ENCODE data around the gene SFRP2.

SFRP2 gene

GRCh38 chr4:153788413-153789276 lies at the start of gene SFRP2:
Gene SFRP2, minus strand, starts transcription at chr4:153789083. Its CDS starts 248 bp downstream, at chr4:153788835.
- DNase-seq = no peak

GRCh38 chr4:153838564-153838963 lies 49.7 kb upstream of the SFRP2 start:
- no peak for DNase-seq

- DNase-seq = no peak
Measured at GRCh38 chr4:153834901-153835300, 46.0 kb upstream of the SFRP2 start.

- DNase-seq = no peak
Measured at GRCh38 chr4:153832720-153833287, 43.9 kb upstream of the SFRP2 start.

- DNase-seq = no peak
Measured at GRCh38 chr4:153832054-153832453, 43.2 kb upstream of the SFRP2 start.

GRCh38 chr4:153831245-153831644 lies 42.4 kb upstream of the SFRP2 start:
- no peak for DNase-seq

GRCh38 chr4:153825691-153826090 lies 36.8 kb upstream of the SFRP2 start:
- no peak for DNase-seq

- no peak for DNase-seq
Measured at GRCh38 chr4:153825126-153825525, 36.2 kb upstream of the SFRP2 start.

- no peak for DNase-seq
Measured at GRCh38 chr4:153824501-153824900, 35.6 kb upstream of the SFRP2 start.

- no peak for DNase-seq
Measured at GRCh38 chr4:153823483-153823882, 34.6 kb upstream of the SFRP2 start.

- DNase-seq = no peak
Measured at GRCh38 chr4:153822316-153822715, 33.4 kb upstream of the SFRP2 start.

GRCh38 chr4:153817466-153817865 lies 28.6 kb upstream of the SFRP2 start:
- DNase-seq = no peak

GRCh38 chr4:153816542-153816941 lies 27.7 kb upstream of the SFRP2 start:
- no peak for DNase-seq

GRCh38 chr4:153814789-153815188 lies 25.9 kb upstream of the SFRP2 start:
- DNase-seq = no peak

- no peak for DNase-seq
Measured at GRCh38 chr4:153809916-153810810, 21.3 kb upstream of the SFRP2 start.

- DNase-seq = no peak
Measured at GRCh38 chr4:153809307-153809706, 20.4 kb upstream of the SFRP2 start.

- no peak for DNase-seq
Measured at GRCh38 chr4:153808175-153808574, 19.3 kb upstream of the SFRP2 start.

GRCh38 chr4:153806073-153806472 lies 17.2 kb upstream of the SFRP2 start:
- no peak for DNase-seq

- DNase-seq = no peak
Measured at GRCh38 chr4:153804722-153805121, 15.8 kb upstream of the SFRP2 start.

GRCh38 chr4:153799694-153800074 lies 10.8 kb upstream of the SFRP2 start:
- DNase-seq = no peak

- DNase-seq = no peak
Measured at GRCh38 chr4:153798901-153799693, 10.2 kb upstream of the SFRP2 start.

GRCh38 chr4:153798420-153798819 lies 9.5 kb upstream of the SFRP2 start:
- DNase-seq = no peak

All from C1 segment of cervical spinal cord (tissue), 14 donors.